B cell (primary cell): ENCODE data around the gene RNF207. TPM values are rescaled to one million over a fixed set of nuclear protein-coding genes. Genes with fewer than 3 reads are reported as not detected.

Source experiments
- ATAC-seq: fragments of 200-7000 bp; cut with Tn5 transposase; one replicate; pipeline ENCODE4 v1.10.0; 2021; ENCODE audit warnings: low read depth, mild to moderate bottlenecking, moderate number of reproducible peaks, moderate library complexity
- CTCF ChIA-PET: fragments of 350-600 bp; sonication (Branson Sonifier 250); formaldehyde crosslinking; loops from one replicate; lab custom pipeline; 2021; ENCODE audit warnings: antibody characterized with exemption, inconsistent platforms; lab: Charles Lee
- POLR2A ChIA-PET: fragments of 350-600 bp; sonication (Branson Sonifier 250); formaldehyde crosslinking; loops from one replicate; lab custom pipeline; 2021; ENCODE audit warnings: antibody characterized with exemption; lab: Charles Lee
- DNase-seq: peaks from one replicate; pipeline ENCODE4 v3.0.0; 2013
- H2AFZ ChIP-seq: 2 replicates; pipeline ENCODE4 v1.6.1; 2012; ENCODE audit warnings: mild to moderate bottlenecking, low read depth, low read length; ENCODE audit not compliant: insufficient read depth, poor library complexity, severe bottlenecking
- H3K27ac ChIP-seq, 2 donors: 1 replicate in 1 of 2; 2 replicates in 1 of 2; pipeline ENCODE4 v1.5.1; 2012 to 2013; ENCODE audit warnings: low read length in 2 of 2, mild to moderate bottlenecking in 2 of 2, moderate library complexity in 1 of 2
- H3K27me3 ChIP-seq, 4 experiments: fragments of 200-600 bp in 1 of 4; sonication (generic) in 1 of 4; replicated peaks in 1 of 4; 1 replicate in 2 of 4; 2 replicates in 2 of 4; pipeline versions ENCODE4 v1.6.1 to v1.7.0; 2013 to 2016; ENCODE audit warnings: low read length in 3 of 4, mild to moderate bottlenecking in 2 of 4, mixed read lengths in 1 of 4, moderate library complexity in 1 of 4; ENCODE audit not compliant: insufficient read depth in 4 of 4, control insufficient read depth in 3 of 4; ENCODE audit errors: control extremely low read depth in 1 of 4
- H3K36me3 ChIP-seq, 2 experiments: replicated peaks in 1 of 2; 1 replicate in 1 of 2; 2 replicates in 1 of 2; pipeline versions ENCODE4 v1.6.1 to v1.7.1; 2013; ENCODE audit warnings: low read length in 1 of 2; ENCODE audit not compliant: insufficient read depth in 2 of 2, control insufficient read depth in 1 of 2; ENCODE audit errors: control extremely low read depth in 1 of 2, extremely low read depth in 1 of 2
- H3K4me1 ChIP-seq, 2 donors: fragments of 200-600 bp in 1 of 2; sonication (generic) in 1 of 2; 1 replicate in 1 of 2; 2 replicates in 1 of 2; pipeline versions ENCODE4 v1.5.1 to v1.6.1; 2013 to 2017; ENCODE audit warnings: low read length in 2 of 2; ENCODE audit not compliant: control insufficient read depth in 2 of 2, insufficient read depth in 2 of 2
- H3K4me2 ChIP-seq: replicated peaks from 2 replicates; pipeline ENCODE3; 2012; ENCODE audit warnings: mild to moderate bottlenecking, low read depth, low read length; ENCODE audit not compliant: poor library complexity, severe bottlenecking
- H3K4me3 ChIP-seq, 5 experiments: fragments of 200-600 bp in 1 of 5; sonication (generic) in 1 of 5; 1 replicate in 3 of 5; 2 replicates in 2 of 5; pipeline versions ENCODE4 v1.5.1 to v1.7.0; 2011 to 2016; ENCODE audit warnings: low read length in 4 of 5, mild to moderate bottlenecking in 4 of 5, low read depth in 2 of 5, control low read depth in 1 of 5, moderate library complexity in 1 of 5; ENCODE audit not compliant: insufficient read depth in 1 of 5; ENCODE audit errors: control extremely low read depth in 1 of 5, extremely low read depth in 1 of 5
- H3K79me2 ChIP-seq: fragments of 200-600 bp; sonication (generic); one replicate; pipeline ENCODE4 v1.6.0; 2016; ENCODE audit warnings: low read length; ENCODE audit not compliant: control insufficient read depth, insufficient read depth
- H3K9ac ChIP-seq: fragments of 200-600 bp; sonication (generic); 2 replicates; pipeline ENCODE4 v1.6.1; 2017; ENCODE audit warnings: mild to moderate bottlenecking, low read length, moderate library complexity
- H3K9me3 ChIP-seq, 3 donors: one replicate each; pipeline versions ENCODE4 v1.6.1 to v1.7.1; 2013; ENCODE audit warnings: low read length in 2 of 3; ENCODE audit not compliant: control insufficient read depth in 2 of 3, insufficient read depth in 1 of 3; ENCODE audit errors: control extremely low read depth in 1 of 3
- H4K20me1 ChIP-seq: 2 replicates; pipeline ENCODE4 v1.6.0; 2012; ENCODE audit warnings: mild to moderate bottlenecking, low read length; ENCODE audit not compliant: insufficient read depth, control insufficient read depth, poor library complexity, severe bottlenecking
- H3K27ac Mint-ChIP-seq: one replicate; pipeline ENCODE4 v1.8.0; 2021; ENCODE audit warnings: mixed read lengths
- H3K27me3 Mint-ChIP-seq: one replicate; pipeline ENCODE4 v1.8.0; 2021; ENCODE audit warnings: mixed read lengths
- H3K4me1 Mint-ChIP-seq: one replicate; pipeline ENCODE4 v1.8.0; 2021; ENCODE audit warnings: mixed read lengths
- H3K4me3 Mint-ChIP-seq: one replicate; pipeline ENCODE4 v1.8.0; 2021; ENCODE audit warnings: mixed read lengths
- H3K9me3 Mint-ChIP-seq: one replicate; pipeline ENCODE4 v1.8.0; 2022; ENCODE audit warnings: mixed read lengths; ENCODE audit not compliant: insufficient read depth
- CTCF ChIP-seq: fragments of 200-600 bp; IDR thresholded peaks from one replicate; pipeline ENCODE4 v1.8.0; 2022; ENCODE audit warnings: antibody characterized with exemption, mild to moderate bottlenecking
- EZH2 ChIP-seq: IDR thresholded peaks from 2 replicates; pipeline ENCODE4 v1.6.1; 2012; ENCODE audit warnings: borderline replicate concordance, low read depth, mild to moderate bottlenecking, moderate library complexity, low read length; ENCODE audit not compliant: insufficient read depth, poor library complexity, severe bottlenecking
- WGBS: methylation state at CpG from one replicate; pipeline ENCODE4 v1.1.5; 2013; ENCODE audit warnings: missing lambda C conversion rate; ENCODE audit not compliant: insufficient coverage; 5-methylcytosine and 5-hydroxymethylcytosine counted together
- intact Hi-C: fragments of 100-400 bp; cut with micrococcal nuclease; formaldehyde crosslinking; loops from one replicate; pipeline ENCODE4 v1.10.0; 2022
- polyA plus RNA-seq: library from polyadenylated mRNA; depleted of rRNA; stranded (reverse); fragments of >200 nt; gene quantifications from 2 replicates; pipeline ENCODE4 v1.2.3, GENCODE V29; 2012
- total RNA-seq, 2 donors: library from RNA; stranded (reverse); fragments of 120-200 nt in 1 of 2; gene quantifications; 1 replicate in 1 of 2; 2 replicates in 1 of 2; pipeline versions ENCODE4 v1.2.3 to v1.2.4, GENCODE V29; 2013 to 2022

RNF207 gene
- total and polyA plus RNA-seq, 2 donors (not counting 1 experiment from before 2014, with no cell fraction given): 1.5 to 6.8 TPM

DNA sequence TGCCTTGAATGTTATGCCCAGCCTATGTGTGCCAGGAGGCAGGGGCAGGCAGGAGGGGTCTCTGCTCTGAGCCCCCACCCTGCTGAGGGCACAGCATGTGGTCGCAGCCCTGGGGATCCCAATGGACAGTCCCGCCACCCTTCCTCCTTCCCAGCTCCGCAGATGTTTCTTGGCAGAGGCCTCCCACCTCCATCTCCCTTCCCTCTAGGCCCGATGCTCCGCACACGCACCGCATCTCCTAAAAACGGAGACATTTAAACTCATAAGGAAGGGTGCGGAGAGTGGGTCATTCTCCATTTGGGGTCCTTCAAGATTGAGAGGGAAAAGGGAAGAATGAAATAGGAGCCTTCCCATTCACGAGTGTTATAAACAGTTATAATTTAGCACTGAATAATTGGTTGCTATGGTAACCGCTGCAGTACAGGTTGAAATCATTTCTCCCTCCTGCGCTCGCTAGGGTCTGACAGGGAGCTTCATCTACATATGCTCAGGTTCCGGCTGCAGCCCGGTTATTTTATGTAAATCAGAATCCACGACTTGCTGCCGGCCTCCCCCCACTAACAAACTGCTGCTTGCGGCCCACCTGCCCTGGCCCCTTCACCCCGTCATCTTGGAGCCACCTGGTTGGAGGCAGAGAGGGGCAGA, 41.8 kb upstream of the RNF207 start:
- intact Hi-C loops: no loop called here
- no peak for TF ChIP-seq EZH2
- no peak for TF ChIP-seq CTCF
- Mint-ChIP-seq H3K27me3 (peaks cover 4% of the 10 kb centered on the region), H3K27ac (no peak overlapping the region), H3K4me3 (no peak overlapping the region), H3K4me1 (no peaks in the 10 kb centered on the region), H3K9me3 (no peaks in the 10 kb centered on the region)
- CTCF ChIA-PET: no interaction called here
- ATAC-seq: no peak
- no peaks in the 10 kb centered on the region for H3K79me2 ChIP-seq
- H3K36me3 ChIP-seq: no peaks in the 10 kb centered on the region
- no peak overlapping the region for H2AFZ ChIP-seq
- no peaks in the 10 kb centered on the region for H4K20me1 ChIP-seq
- no peaks in the 10 kb centered on the region for H3K9me3 ChIP-seq
- H3K27me3 ChIP-seq: peaks cover 0 to 13% (median 0%) of the 10 kb centered on the region in 4 experiments
- POLR2A ChIA-PET: no interaction called here
- H3K4me2 ChIP-seq: no peak overlapping the region
- no peak for DNase-seq
- no peak overlapping the region for H3K4me3 ChIP-seq
- no peak overlapping the region for H3K27ac ChIP-seq
- no peaks in the 10 kb centered on the region for H3K4me1 ChIP-seq
- no peak overlapping the region for H3K9ac ChIP-seq
- WGBS: 86% methylated on average over 5 of the region's 19 CpGs

DNA sequence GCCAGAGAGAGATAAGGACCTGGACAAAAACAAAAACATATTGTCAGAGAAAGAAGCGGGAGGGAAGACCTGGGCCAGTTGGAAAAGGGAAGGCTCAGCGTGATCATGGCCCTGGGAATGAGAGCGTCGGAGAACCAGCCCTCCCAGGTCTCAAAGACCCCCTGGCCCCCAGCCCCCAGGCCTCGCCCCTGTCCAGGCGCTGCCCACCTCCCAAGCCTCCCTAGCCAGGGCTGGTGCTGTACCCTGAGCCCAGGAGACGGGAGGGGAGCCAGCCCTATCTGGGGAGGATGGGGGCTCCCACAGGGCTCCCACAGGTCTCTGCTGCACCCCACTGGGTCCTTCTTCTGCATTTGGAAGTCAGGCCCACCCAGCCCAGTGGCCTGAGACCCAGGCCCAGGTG, 40.9 kb upstream of the RNF207 start:
- no peak overlapping the region for H2AFZ ChIP-seq
- intact Hi-C loops: no loop called here
- H3K36me3 ChIP-seq: no peaks in the 10 kb centered on the region
- no peak overlapping the region for H3K4me2 ChIP-seq
- H3K9ac ChIP-seq: no peak overlapping the region
- no peak overlapping the region for H3K27ac Mint-ChIP-seq
- H3K79me2 ChIP-seq: no peaks in the 10 kb centered on the region
- H3K4me3 Mint-ChIP-seq: no peak overlapping the region
- TF ChIP-seq EZH2 (no peak), CTCF (no peak)
- no peaks in the 10 kb centered on the region for H3K9me3 Mint-ChIP-seq
- 89% methylated on average over 4 of the region's 7 CpGs for WGBS
- ATAC-seq: no peak
- H3K27me3 Mint-ChIP-seq: peaks cover 10% of the 10 kb centered on the region
- no peak overlapping the region for H3K4me3 ChIP-seq
- ChIA-PET POLR2A (no interaction called here), CTCF (no interaction called here)
- H3K27ac ChIP-seq: no peak overlapping the region
- H4K20me1 ChIP-seq: no peaks in the 10 kb centered on the region
- no peak for DNase-seq
- no peaks in the 10 kb centered on the region for H3K4me1 ChIP-seq
- H3K9me3 ChIP-seq: no peaks in the 10 kb centered on the region
- H3K4me1 Mint-ChIP-seq: no peaks in the 10 kb centered on the region
- peaks cover 0 to 13% (median 0%) of the 10 kb centered on the region in 4 experiments for H3K27me3 ChIP-seq
